ENCODE results near the gene METTL4. TPM values are rescaled to one million over a fixed set of nuclear protein-coding genes. Genes with fewer than 3 reads are reported as not detected.

Gene METTL4
- total RNA-seq, 1 donor from 2014 or later, result 11.5 TPM

GRCh38 chr18:2564373-2564772, 6.9 kb downstream of the METTL4 start:
- Histone ChIP-seq H3K4me1 (no peaks in the 10 kb centered on the region), H3K27me3 (ENCODE audit: low read depth) (no peaks in the 10 kb centered on the region), H3K36me3 (peaks cover 21% of the 10 kb centered on the region), H3K9me3 (no peaks in the 10 kb centered on the region), H3K27ac (no peak overlapping the region), H3K4me3 (no peak overlapping the region)
- intact Hi-C loops (cut with DNase I), result no loop called here
- TF ChIP-seq CTCF (IDR thresholded peaks at IDR 0.05), result no peak
- no peak for DNase-seq
- no peak for ATAC-seq

GRCh38 chr18:2559249-2559648, 12.1 kb downstream of the METTL4 start:
- Histone ChIP-seq H3K27ac (no peak overlapping the region), H3K36me3 (peaks cover 20% of the 10 kb centered on the region), H3K4me3 (no peak overlapping the region), H3K9me3 (no peaks in the 10 kb centered on the region), H3K27me3 (ENCODE audit: low read depth) (no peaks in the 10 kb centered on the region), H3K4me1 (no peaks in the 10 kb centered on the region)
- TF ChIP-seq CTCF (IDR thresholded peaks at IDR 0.05), result no peak
- intact Hi-C loops (cut with DNase I), result no loop called here
- ATAC-seq, result no peak
- no peak for DNase-seq

GRCh38 chr18:2557536-2557935, 13.8 kb downstream of the METTL4 start:
- no peak for DNase-seq
- no peaks in the 10 kb centered on the region for H3K9me3 ChIP-seq
- no peak overlapping the region for H3K4me3 ChIP-seq
- H3K27me3 ChIP-seq (ENCODE audit: low read depth), result no peaks in the 10 kb centered on the region
- intact Hi-C loops (cut with DNase I), result no loop called here
- H3K4me1 ChIP-seq, result no peaks in the 10 kb centered on the region
- ATAC-seq, result no peak
- no peak overlapping the region for H3K27ac ChIP-seq
- no peak for TF ChIP-seq CTCF (IDR thresholded peaks at IDR 0.05)
- H3K36me3 ChIP-seq, result peaks cover 20% of the 10 kb centered on the region

- no peak for DNase-seq
- ATAC-seq, result no peak
- no peaks in the 10 kb centered on the region for H3K9me3 ChIP-seq
- no peaks in the 10 kb centered on the region for H3K4me1 ChIP-seq
- no peak overlapping the region for H3K4me3 ChIP-seq
- no peaks in the 10 kb centered on the region for H3K27me3 ChIP-seq (ENCODE audit: low read depth)
- peaks cover 18% of the 10 kb centered on the region for H3K36me3 ChIP-seq
- no peak overlapping the region for H3K27ac ChIP-seq
- no peak for TF ChIP-seq CTCF (IDR thresholded peaks at IDR 0.05)
- intact Hi-C loops (cut with DNase I), result no loop called here
Observed at GRCh38 chr18:2555895-2556294, 15.4 kb downstream of the METTL4 start.

- no peak for TF ChIP-seq CTCF (IDR thresholded peaks at IDR 0.05)
- Histone ChIP-seq H3K4me3 (no peak overlapping the region), H3K27ac (no peak overlapping the region), H3K4me1 (no peaks in the 10 kb centered on the region), H3K36me3 (peaks cover 26% of the 10 kb centered on the region), H3K9me3 (no peaks in the 10 kb centered on the region), H3K27me3 (ENCODE audit: low read depth) (no peaks in the 10 kb centered on the region)
- intact Hi-C loops (cut with DNase I), result no loop called here
- ATAC-seq, result no peak
- no peak for DNase-seq
Observed at GRCh38 chr18:2554696-2555095, 16.6 kb downstream of the METTL4 start.

GRCh38 chr18:2551425-2551824, 19.9 kb downstream of the METTL4 start:
- Histone ChIP-seq H3K4me3 (no peak overlapping the region), H3K27ac (no peak overlapping the region), H3K9me3 (no peaks in the 10 kb centered on the region), H3K4me1 (no peaks in the 10 kb centered on the region), H3K36me3 (peaks cover 44% of the 10 kb centered on the region), H3K27me3 (ENCODE audit: low read depth) (no peaks in the 10 kb centered on the region)
- ATAC-seq (no peak), DNase-seq (no peak)
- intact Hi-C loops (cut with DNase I), result no loop called here
- no peak for TF ChIP-seq CTCF (IDR thresholded peaks at IDR 0.05)
